ENCODE results near the gene GOT1.

The GOT1 gene

DNA sequence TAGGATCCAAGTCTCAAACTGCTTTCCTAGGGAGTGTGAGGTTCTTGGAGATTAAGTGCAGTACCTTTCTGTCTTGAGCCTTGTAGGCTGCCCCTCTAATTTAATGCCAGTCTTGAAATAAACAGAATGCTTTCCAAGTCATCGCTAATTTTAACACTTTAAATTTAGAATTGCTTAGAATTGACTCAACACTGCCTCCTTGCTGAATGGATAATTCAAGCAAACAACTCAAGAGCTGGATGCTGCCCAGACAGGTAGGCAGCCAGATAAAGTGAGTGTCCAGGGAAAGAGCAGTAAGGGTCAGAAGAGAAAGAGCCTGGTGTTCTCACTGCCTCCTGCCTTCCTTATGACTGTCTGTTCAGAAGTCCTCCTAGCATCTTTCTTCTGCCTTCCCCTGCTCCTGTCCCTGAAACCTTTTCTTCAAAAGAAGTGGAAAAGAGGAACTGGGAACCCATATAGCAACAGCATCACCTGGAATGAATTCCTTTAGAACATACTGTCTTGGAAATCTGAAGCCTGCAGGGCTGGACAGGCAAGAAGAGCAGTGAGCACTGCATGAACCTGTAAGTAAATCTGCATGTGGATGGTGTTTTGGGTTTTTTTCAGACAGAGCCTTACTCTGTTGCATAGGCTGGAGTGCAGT lies 3.1 kb upstream of the GOT1 start:
- ATAC-seq = no peak
- no peak for DNase-seq

DNA sequence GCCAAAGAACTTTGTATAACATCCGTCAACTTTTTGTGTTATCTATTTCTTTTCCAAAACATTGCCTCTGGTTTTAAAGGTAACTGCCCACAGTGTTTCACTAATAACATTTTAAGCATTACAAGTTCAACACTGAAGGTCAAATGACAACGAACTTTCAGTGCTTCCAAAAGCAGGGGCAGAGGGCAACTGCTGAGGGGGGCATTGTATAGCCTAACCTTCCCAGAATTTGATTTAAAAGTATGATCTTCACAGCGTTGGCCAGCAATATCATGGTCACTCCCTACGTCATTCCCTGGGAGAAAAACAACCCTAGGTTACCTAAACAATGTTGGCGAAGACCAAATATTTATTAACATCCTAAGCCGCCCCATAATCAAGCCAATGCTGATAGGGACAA lies 2.5 kb upstream of the GOT1 start:
- no peak for ATAC-seq
- DNase-seq = no peak

GRCh38 chr10:99432047-99432446 lies 1.6 kb upstream of the GOT1 start:
- DNase-seq (no peak), ATAC-seq (no peak)

DNA sequence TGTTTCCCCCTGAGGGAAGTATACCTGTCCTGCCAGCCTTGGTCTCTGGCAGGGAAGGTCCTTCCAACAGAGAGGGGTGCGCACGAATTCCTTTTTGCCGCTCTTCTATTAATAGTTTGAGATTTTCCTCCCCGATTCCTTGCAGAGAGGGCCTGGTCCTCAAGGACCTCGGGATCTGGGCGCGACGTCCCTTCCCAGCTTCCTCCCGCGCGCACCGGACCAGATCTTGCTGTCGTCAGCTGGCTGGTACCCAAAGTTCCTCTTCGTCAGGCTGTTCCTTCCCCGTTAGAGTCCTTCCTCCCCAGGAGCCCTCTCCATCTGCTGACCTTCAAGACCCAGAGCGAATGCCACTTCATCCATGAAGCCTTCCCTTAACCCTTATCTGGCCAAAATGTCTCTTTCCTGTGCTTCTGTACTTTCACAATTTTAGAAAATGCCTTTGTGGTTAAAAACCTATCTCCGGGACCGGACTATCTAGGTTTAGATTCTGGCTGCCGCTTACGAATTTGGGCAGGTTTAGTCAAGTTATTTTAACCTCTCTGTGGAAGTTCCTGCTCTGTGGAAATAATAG lies 851 bp upstream of the GOT1 start:
- DNase-seq = peak; percentile 43
- no peak for ATAC-seq

- DNase-seq (no peak), ATAC-seq (peak; percentile 10)
Observed at GRCh38 chr10:99430116-99430450, 341 bp downstream of the GOT1 start.

DNA sequence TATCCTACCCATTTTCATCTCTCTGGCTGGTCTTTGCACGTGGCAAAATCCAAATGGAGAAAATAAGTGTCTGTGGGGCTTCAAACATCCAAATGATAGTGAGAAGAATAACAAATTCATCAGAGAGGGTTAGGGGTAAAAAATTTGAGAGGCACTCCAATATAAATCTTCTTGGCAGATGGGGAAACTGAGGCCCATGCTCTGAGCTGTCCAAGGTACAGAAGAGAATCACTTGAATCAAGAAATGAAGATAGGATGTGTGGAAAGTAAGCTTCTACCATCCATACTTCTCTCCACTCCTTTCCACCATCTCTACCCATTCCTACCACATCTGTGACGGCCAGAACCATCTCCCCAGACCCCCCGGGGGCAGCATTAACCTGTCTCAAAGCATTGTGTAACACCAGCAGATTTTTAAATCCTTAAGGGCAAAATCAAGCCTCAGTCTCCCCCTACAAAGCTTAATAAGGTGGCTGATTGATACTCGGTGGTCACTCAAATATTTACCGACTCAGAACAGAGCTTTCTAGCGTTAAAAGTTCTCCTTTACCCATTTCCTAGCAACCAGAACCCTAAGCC lies 818 bp downstream of the GOT1 start:
- no peak for ATAC-seq
- no peak for DNase-seq

- ATAC-seq (no peak), DNase-seq (no peak)
Observed at GRCh38 chr10:99427566-99428190, 2.7 kb downstream of the GOT1 start.

- DNase-seq (no peak), ATAC-seq (no peak)
Observed at GRCh38 chr10:99426689-99427088, 3.7 kb downstream of the GOT1 start.

GRCh38 chr10:99425204-99425603 lies 5.2 kb downstream of the GOT1 start:
- no peak for DNase-seq
- ATAC-seq = no peak

GRCh38 chr10:99424656-99425055 lies 5.8 kb downstream of the GOT1 start:
- ATAC-seq = no peak
- no peak for DNase-seq

DNA sequence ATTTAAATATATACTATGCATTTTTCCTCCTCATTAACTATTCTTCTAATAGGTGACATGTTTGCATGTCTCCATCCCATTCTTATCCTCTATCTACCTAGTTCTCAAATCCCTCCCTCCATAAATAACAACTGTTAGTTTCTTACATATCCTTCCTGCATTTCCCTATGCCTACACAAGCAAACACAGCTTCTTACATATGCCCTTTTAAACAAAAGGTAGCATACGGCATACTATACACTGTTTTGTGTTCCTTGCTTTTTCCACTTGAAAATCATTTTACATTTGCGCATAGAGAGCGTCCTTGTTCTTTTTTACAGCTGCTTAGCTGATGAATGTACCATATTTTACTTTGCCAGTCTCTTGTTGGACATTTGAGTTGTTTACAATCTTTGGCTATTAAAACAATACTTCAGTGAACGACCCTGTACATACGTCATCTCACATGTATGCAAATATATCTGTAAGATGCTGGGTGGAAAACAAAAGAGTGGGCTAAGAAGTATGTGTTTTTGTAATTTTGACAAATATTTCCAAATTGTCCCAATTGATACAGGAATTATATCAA lies 7.8 kb downstream of the GOT1 start:
- DNase-seq (no peak), ATAC-seq (no peak)

DNA sequence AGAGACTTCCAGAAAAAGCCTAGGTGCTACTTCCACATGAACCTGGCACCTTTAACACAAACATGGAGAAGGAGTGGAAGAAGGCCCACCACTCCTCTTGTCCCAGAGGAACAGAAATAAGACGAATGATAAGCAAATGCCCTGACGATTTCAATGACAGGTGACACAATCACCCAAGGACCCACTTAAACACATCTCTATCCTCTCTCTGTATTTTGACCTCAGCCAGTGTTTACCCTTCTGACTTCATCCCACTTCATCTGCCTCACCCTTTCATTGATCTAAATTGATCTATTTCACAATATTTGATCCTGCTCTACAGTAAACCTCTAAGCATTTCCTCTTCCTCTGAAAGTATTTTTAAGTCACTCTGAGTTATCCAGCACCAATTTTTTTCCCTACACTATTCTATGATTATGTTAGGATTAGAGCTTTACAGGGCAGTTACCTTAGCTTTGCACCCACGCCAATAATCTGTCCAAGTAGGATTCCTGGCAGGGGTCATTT lies 9.1 kb downstream of the GOT1 start:
- ATAC-seq (no peak), DNase-seq (no peak)

DNA sequence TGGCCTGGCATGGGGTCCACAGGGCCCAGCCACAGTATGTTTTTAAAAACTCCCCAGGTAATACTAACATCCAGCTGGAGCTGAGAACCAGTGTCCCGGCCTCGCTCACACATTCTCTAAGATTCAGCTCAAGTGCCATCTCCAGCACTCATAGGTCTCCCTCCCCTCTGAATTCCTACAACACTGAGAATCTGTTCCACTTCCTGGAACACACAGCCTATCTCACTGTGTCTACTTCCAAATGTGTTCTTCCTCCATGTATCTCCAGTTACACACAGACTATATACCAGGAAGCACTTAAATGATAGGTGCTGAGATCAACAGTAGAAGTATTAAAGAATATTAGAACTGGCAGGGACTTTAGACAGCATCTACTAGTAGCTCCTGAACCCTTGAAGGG lies 10.7 kb downstream of the GOT1 start:
- no peak for DNase-seq

GRCh38 chr10:99418910-99419624 lies 11.4 kb downstream of the GOT1 start:
- ATAC-seq (no peak), DNase-seq (no peak)

More for the DNA sequence above, 10.7 kb downstream of the GOT1 start:
- no peak for ATAC-seq

DNA sequence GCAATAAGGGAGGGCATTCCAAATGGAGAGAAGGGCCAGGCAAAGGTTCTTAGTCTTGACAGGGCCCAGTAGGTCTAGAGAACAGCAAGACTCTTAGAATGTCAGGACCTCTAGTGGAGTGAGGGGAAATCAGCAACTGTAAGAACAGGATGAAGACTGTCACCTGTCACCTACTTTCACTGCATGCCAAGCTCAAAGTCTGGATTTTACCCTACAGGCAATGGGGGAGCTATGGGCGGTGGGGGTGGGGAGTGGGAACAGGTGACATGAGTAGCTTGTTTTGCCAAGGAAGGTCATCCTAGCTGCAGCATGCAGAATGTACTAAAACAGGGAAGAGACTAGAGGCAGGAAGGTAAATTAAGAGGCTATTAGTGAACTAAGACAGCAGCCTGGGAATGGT lies 18.3 kb downstream of the GOT1 start:
- no peak for ATAC-seq
- no peak for DNase-seq

- ATAC-seq = no peak
Observed at GRCh38 chr10:99411546-99411945, 18.9 kb downstream of the GOT1 start.

GRCh38 chr10:99410876-99411275 lies 19.5 kb downstream of the GOT1 start:
- ATAC-seq (no peak), DNase-seq (no peak)

More at GRCh38 chr10:99411546-99411945, 18.9 kb downstream of the GOT1 start:
- no peak for DNase-seq

DNA sequence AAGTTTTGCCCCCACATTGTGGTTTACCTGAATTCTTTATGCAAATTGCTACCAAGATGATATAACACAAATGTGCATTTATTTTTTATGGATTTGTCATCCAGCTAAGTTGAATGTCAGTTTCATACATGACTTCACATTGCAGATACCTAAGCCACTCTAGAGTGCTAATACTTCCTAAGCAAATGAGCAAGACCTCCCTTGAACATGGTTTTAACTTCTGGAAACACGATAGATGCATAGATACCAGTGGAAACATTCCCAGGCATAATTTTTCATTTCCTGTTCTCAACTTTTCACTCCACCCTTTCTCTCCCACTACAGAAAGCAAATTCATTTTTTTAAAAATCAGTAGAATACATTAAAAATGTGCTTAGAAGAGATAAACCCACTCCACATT lies 20.3 kb downstream of the GOT1 start:
- ATAC-seq (no peak), DNase-seq (no peak)

- no peak for ATAC-seq
- no peak for DNase-seq
Observed at GRCh38 chr10:99406149-99406548, 24.3 kb downstream of the GOT1 start.

- DNase-seq (no peak), ATAC-seq (no peak)
Observed at GRCh38 chr10:99403674-99404073, 26.8 kb downstream of the GOT1 start.

GRCh38 chr10:99399664-99400063 lies 30.8 kb downstream of the GOT1 start:
- ATAC-seq = no peak
- no peak for DNase-seq

DNA sequence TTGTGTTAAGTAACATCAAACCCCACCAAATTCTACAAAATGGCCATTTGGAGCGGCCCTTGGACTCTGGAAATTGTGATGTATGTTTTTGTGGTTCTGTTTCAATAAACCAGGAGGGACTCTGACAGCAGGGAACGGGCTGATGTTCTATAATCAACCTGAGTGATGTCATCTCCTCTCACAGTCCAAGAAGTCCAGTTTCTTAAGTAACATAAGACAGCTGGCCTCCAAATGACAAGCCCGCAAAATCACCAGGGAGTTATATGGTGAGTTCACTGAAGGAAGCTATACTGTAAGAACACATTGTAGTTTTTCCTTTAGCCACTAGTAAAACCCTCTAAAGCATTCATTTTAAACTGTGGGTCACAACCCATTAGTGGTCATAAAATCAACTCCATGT lies 34.0 kb downstream of the GOT1 start:
- ATAC-seq = no peak
- DNase-seq = no peak

All from stimulated activated naive CD8-positive, alpha-beta T cell treated with anti-CD3 and anti-CD28 coated beads, Interleukin-15, Interleukin-2, amounts not matched to agents 100 U/mL and 50 U/mL, for 24 hours (primary cell).